ENCODE data around the gene RBM19.

GRCh38 chr12:113846883-113847755 lies 119.0 kb downstream of the RBM19 start:
- TF ChIP-seq CTCF (conservative IDR thresholded peaks at IDR 0.05 in 1 of 2, IDR thresholded peaks at IDR 0.05 in 1 of 2; ENCODE audit: low read depth in 1 of 2, low read length in 2 of 2) (no peak), EZH2 (IDR thresholded peaks at IDR 0.05; ENCODE audit: low read length, missing control alignments) (no peak)
